ENCODE data around the gene VPREB3.

GRCh38 chr22:23751441-23751996 is 2.7 kb downstream of the VPREB3 start:
- TF ChIP-seq POLR2A (IDR thresholded peaks at IDR 0.05; ENCODE audit: borderline replicate concordance, extremely low read depth, insufficient read depth, insufficient read length): peak; percentile 11
- TF ChIP-seq CTCF (IDR thresholded peaks at IDR 0.05 in 2 of 3, conservative IDR thresholded peaks at IDR 0.05 in 1 of 3; ENCODE audit: borderline replicate concordance in 1 of 3, insufficient read depth in 1 of 3, low read depth in 2 of 3, low read length in 2 of 3): no peak
- TF ChIP-seq ZNF274 (IDR thresholded peaks at IDR 0.05; ENCODE audit: low read depth, low read length): no peak
- TF ChIP-seq REST (IDR thresholded peaks at IDR 0.05; ENCODE audit: low read depth): no peak
- TF ChIP-seq POLR2AphosphoS5 (IDR thresholded peaks at IDR 0.05; ENCODE audit: low read depth, low read length): no peak
- peak; percentile 64 for TF ChIP-seq YY1 (IDR thresholded peaks at IDR 0.05; ENCODE audit: extremely low read depth, insufficient replicate concordance, low read depth, low read length)

Measured in HCT116 (cell line).